DMS 273 (cell line): Measurements from ENCODE around the gene MYD88.

Experiments
- DNase-seq: peaks from one replicate; lab custom pipeline; 2025; ENCODE audit not compliant: unreplicated experiment; lab: John Stamatoyannopoulos, UW

The MYD88 gene

DNA sequence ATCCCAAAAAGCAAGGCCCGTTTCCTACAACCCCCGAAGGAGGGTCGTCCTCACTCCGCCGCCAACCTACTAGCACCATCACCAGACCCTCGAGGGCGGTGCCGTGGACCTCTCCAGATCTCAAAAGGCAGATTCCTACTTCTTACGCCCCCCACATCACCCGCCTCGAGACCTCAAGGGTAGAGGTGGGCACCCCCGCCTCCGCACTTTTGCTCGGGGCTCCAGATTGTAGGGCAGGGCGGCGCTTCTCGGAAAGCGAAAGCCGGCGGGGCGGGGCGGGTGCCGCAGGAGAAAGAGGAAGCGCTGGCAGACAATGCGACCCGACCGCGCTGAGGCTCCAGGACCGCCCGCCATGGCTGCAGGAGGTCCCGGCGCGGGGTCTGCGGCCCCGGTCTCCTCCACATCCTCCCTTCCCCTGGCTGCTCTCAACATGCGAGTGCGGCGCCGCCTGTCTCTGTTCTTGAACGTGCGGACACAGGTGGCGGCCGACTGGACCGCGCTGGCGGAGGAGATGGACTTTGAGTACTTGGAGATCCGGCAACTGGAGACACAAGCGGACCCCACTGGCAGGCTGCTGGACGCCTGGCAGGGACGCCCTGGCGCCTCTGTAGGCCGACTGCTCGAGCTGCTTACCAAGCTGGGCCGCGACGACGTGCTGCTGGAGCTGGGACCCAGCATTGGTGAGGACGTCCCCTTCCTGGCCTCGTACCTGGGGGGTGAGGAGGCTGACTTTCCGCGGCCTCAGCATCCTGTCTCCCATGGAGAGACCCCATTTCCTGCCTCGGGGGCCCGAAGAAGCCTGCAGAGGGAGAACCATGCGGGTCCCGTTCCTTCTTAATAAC lies at the start of gene MYD88:
TSS of gene MYD88 (plus strand) at position 313 of the 842 bp plus-strand sequence. CDS start at position 353, 40 bp downstream.
- peak; percentile 78 for DNase-seq

DNA sequence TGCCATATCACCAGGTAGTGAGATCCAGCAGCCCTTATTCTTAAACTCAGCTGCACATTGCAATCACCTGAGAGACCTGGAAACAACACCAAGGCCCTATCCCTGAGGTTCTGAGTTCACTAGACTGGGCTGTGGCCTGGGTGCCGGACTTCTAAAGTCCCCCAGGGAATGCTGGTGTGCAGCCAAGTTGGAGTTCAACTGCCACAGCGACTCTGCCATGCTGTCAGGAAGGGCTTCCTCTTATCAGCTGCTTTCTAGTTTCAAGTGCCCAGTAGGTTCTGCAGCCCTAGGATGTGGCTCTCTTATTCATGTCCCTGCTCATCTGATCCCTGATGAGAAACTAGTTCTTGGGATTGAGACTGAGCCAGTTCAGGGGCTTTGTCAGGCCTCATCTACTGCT lies 49.3 kb upstream of the MYD88 start:
- DNase-seq, result no peak

DNA sequence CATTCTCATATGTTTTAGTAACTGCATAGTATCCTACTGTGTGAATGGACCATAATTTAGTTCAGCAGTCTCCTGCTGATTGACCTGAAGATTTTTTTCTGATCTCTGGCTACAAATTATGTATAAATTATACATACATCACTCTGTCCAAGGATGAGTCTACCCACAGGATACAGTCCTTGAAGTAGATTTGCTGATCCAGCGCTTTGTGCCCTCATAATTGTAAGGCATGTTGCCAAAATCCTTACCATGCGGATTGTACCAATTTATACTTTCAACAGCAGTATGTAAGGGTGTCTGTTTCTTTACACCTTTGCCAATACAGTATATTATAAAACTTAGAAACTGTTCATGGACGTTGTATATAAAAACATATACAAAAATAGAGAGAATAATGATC lies 48.0 kb upstream of the MYD88 start:
- DNase-seq, result no peak

DNA sequence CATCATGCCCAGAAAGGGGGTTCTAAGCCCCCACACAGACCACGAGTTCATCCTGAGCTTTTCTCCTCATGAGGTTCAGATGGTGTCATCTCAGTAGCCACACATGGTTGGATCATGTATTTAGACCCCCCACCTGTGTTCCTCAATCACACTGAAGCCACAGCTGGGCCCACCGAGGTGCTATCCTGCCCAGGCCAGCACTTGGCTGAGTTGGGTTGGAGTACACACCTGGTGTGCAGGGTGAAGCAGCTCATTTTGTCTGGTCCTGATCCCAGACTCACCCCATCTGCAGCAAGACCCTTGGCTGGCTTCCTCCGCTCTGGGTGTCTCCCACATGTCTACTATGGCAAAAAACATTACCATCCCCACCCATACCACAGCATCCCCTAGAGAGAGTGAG lies 43.5 kb upstream of the MYD88 start:
- no peak for DNase-seq

DNA sequence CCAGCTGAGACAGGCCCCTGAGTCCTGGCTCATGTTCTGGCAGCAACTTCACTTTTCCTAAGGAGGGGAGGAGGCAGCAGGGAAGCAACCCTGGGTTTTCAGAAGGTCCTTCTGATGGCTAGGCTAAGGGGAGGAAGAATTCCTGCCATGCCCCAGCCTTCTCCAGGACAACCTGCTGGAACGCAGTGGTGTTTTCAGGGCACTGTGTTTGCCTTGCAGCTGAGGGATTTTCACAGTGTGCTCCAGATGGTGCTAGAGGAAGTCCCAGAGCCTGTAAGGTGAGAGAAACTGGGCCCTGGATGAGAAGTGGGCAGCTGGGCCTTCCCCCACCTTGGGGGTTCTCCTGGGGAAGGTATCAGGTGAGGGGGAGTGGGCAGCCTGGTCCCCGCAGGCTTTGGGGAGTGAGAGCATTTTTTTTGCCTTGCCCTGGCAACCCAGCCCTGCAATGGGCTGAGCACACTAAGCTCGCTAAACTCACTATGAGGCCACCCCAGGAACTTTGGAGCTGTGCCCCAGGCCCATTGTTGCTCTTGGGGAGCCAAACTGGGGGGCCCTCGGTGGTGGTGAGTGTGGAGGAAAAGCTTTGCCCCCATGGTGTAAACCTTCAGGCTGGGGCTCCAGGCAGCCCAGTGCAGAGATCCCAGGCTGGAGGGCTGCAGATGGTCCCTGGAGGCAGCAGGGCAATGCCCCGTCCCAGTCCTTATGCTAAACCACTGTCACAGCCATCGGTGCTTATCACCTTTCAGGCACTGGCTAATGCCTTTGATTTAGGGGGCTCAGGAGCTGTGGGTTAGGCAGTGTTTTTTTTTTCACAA lies 42.6 kb upstream of the MYD88 start:
- DNase-seq, result no peak

DNA sequence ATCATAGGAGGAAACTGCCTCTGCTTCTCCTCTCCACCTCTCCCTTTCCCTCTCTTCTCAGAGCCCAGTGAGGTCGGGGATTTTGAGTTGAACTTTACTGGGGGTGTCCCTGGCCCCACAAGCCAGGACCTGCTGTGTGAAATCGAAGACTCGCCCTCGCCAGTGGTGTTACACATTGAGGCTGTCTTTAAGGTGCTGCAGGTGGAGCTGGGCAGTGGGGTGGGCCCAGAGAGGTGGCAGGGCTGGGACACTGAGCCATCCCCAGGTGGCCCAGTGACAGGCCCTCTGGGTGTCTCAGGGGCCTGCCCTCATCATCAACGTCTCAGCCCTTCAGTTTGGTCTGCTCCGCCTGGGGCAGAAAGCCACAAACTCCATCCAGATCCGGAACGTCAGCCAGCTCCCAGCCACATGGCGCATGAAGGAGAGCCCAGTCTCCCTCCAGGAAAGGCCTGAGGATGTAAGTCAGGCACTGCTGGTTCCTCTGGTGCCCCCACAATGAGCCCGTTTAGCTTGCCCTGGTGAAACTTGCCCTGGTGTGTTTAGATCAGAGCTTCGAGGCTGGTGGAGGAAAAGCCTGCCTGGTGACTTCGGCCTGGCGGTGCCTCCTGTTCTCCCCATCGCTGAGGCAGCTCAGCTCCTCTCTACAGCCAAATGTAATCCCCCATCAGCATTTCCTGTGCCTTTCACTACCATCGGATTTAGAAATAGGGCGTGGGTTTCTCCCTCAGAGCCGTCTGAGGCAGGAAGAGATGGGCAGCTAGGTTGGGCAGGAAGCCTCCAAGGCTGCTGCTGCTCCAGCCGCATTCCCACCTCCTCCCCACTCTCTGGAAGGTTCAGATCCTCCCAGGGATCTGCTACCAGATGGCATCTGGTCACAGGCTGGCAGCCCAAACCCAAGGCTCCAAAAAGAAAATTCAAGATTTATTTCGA lies 40.8 kb upstream of the MYD88 start:
- no peak for DNase-seq

DNA sequence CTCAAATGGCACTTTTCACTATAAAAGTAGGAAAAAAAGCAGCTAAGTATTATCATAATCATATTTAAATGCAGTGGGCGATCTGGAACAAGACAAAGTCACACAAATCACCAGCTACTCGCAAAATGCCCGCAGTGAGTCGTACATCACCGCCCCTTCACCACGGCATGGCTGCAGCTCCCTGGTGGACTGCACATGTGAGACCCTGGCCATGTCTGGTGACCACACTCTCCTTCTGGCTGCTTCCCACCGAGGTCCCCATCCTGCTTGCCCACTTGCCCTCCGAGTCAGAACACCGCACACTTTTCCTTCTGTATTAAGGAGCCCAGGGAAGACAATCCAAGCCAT lies 40.1 kb upstream of the MYD88 start:
- no peak for DNase-seq

DNA sequence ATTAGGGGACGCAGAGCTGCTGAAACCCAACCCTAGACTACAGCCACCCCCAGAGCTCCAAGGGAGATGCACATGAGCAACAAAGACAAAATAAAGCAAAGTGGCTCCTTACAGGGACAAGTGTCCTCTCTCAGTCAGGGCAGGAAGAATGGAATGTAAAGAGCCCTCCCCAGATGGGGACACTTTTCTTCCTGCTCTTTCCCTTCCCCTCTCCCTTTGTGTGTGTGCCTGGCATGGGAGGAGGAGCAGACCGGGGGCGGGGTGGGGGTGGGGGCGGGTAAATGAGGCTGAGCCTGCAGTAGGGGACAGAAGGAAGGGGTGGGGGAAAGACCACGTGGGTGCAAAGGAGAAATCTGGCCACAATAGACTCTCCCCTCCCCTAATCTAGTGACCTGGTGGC lies 38.9 kb upstream of the MYD88 start:
- no peak for DNase-seq

DNA sequence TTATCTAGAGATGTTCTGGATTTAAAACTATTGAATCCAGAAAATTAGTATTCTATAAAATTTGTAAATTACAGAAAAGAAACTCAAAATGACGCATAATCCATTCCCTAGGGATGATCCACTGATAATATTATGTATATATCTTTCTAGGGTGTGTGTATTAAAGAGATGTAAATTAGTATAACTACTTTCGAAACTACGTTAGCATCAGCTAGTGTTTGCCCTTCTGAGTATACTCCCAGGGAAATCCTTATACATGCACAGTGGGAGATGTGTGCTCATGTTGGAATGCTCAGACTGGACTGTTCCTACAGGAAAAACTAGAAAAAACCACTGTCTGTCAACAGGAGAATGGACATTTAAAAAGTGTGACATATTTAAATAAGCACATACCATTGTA lies 38.0 kb upstream of the MYD88 start:
- no peak for DNase-seq

DNA sequence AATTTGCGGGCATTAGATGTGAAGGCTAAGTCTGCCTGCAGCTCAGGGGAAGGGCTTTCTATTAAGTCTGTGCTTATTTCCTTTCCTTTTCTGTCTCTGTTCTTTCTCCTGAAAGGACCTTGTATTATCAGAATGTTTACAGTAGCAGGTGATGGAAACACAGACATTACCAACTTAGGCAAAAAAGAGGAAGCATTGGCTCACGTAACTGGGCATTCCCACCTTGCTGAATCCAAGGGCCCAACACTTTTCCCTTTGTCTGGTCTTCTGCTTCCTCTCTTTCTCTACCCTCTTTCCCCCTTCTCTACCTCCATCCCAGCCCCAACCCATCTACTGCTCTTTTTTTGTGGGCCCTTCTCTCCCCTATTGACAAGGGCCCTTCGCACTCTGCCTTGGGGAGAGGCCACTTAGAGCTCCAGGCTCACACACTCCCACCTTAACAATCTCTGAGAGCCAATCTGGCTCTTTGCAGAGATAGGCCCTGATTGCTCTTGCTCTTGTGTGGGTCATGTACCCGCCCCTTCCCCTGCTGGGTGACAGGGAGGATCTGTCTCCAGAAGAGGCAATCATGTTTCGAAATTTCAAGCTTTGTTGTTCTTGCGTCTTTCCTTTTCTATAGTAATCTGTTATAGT lies 36.5 kb upstream of the MYD88 start:
- DNase-seq, result no peak

DNA sequence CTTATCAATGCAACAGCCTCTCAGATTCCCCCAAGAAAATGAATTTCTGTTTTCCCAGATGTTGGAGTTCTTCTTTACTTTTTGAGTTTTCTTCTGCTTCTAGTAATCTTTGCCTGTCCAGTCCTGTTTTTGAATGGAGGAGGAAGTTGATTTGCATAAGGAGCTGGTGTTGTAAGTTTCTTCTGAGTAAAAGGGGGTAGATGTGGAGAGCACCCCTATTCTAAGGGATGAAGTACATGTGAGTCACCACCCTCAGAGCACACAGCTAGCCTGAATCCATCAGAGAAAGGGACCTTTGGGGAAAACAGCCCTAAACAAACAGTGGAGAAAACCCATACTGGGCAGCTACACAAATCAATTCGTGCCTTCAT lies 36.0 kb upstream of the MYD88 start:
- no peak for DNase-seq

DNA sequence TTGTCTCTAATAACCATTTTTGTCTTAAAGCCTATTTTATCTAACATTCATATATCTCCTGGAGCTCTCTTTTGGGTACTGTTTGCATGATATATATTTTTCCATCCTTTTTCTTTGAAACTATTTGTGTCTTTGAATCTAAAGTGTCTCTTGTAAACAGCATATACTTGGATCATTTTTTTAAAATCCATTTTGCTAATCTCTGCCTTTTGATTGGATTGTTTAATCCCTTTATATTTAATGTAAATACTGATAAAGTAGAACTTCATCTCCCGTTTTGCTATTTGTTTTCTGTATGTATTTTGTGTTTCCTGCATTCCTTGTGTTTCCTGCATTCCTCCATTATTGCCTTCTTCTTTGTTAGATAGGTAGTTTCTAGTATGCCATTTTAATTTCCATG lies 32.9 kb upstream of the MYD88 start:
- DNase-seq, result no peak

DNA sequence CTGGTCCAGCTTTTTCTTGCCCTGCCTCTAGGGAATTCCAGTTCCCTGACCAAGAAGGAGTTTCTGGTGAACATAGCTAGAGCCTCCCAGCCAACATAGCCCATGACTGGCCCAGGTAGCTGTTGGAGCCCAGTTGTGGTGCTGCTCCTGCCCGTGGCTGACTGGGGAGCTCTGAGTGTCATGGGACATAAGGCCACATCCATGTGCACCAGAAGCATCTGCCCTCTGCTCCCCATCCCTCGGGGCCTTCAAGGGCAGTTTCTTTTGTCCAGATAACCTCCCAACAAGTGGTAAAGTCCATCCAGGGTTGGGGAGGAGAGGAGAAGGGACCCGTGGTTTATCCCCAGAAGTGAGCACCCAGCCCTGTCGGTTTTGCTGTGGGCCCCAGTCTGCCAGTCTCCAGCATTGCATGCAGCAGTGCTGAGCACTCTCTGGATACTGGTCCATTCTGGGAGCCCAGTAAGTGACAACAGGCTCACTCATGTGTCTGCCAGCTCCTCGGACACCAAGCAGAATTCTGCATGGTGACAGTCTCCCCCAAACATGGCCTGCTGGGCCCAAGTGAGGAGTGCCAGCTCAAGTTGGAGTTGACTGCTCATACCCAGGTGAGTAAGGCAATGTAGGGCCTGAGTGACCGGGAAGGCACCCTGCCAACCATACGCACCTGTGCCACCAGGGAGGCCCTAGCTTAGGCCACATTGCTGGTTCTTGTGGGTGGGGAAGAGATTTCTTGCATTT lies 30.4 kb upstream of the MYD88 start:
- no peak for DNase-seq

DNA sequence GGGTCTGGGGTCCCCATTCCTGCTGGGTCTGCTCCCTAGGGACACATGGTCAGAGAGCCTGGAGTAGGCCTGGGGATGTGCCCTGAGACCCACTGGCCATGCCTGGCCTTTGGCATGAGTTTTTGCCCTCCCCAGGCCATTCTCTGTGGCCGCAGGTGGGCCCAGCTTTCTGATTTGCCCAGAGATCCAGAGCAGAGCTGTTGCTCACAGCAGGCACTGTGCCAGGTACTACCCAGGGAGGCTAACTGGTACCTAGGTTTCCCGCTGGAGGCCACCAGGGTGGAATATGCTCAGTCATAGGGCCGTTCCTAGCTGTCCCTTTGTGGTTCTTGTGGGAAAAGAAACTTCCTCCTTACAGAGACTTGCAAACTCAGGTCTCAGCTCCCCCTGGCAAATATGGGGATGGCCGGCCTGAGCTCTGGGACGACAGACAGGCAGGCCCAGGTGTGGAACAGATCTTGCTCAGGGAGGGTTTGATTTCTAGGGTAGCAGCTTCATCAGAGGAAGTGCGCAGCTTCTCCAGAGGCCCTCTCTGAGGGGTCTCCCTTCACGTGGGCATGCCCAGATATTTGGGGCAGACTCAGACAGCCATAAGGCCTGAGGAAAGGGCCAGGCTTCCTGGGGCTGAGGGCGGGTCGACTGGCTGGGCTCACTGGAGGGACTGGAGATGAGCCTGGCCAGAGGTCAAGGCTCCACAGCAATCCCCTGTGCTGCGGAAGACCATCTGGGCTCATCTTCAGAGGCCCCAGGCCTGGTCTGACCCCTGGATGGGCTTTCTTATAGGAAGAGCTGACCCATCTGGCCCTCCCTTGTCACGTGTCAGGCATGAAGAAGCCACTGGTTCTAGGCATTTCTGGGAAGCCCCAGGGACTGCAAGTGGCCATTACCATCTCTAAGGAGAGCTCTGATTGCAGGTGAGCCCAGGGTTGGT lies 29.5 kb upstream of the MYD88 start:
- no peak for DNase-seq

DNA sequence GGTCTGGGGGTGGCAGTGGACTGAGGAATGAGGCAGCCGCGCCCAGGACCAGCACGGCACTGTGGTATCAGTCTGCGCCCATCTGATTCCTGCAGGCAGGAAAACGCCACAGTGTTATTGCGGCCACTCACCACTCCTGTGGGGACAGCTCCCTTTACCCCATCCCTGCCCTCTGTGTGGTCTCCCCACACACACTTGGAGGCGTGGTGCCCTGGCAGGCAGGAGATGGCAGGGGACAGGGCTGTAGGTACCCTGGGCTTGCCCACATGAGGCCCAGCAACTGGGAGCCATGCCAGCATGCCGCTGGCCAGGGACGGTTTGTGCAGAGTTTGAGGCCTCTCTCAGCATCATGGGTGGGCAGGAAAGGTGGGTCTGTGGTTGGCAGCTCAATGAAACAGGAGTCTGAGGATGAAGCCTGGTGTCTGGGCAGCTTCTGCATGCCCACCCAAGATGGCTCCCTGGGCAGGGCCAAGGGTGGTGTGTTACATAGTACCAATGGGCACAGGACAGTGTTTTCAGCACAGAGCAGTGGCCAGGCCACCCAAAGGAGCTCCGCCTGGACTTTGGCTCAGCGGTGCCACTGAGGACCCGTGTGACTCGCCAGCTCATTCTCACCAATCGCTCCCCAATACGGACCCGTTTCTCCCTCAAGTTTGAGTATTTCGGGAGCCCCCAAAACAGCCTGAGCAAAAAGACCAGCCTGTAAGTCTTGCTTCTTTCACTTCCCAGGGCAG lies 28.7 kb upstream of the MYD88 start:
- DNase-seq, result no peak

DNA sequence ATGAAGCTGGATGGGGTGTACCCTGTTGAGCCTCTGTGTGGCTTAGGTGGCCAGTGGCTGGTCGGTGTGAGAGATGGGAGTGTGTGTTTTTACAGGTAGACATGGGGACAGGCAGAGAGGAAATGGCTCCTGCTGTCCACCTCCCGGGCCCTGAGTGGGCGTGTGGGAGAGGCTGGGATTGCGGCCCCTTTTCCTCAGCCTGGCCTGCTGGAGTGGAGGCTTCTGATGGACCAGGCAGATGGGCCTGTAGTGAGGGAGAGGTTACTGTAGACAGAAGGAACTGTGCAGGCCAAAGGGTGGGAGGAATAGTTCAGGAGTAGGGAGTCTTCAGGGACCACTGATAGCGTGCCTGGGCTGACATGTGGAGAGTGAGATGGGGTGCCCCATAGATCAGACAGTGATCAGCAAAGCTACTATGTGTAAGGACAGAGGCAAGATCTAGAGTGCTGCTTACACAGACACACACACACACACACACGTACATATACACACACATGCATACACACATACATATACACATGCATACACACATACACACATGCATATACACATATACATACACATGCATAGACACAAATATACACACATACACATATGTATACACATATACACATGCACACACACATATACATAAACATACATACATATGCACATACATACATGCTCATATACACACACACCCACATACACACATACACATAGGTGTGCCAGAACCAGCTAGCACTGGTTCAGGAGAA lies 28.0 kb upstream of the MYD88 start:
- DNase-seq, result no peak

DNA sequence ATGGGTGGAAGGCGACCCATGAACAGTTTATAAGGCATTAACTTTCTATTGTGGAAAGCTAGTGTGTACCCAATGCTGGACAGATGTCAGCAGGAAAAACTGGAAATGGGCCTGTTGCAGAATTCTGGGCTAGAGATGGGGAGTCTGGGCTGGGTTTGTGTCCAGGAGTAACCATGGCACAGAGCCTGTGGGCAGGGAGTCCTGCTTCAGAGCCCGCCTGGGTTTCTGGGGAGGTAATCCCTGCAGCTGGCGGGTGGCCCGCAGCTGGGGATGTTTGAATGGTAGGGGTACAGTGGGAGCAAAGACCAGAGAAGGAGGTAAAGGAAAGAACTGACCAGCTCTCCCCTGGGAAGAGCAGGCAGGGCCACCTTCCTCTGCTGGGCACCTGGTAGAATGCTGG lies 27.3 kb upstream of the MYD88 start:
- DNase-seq, result no peak
